Mucosa of rectum (tissue), 2 donors: ENCODE data around the gene SMC3.

Source experiments
- H3K27ac ChIP-seq, 2 donors: one replicate each; pipeline ENCODE4 v1.7.0; 2013; ENCODE audit warnings: inconsistent platforms in 2 of 2, low read depth in 2 of 2, low read length in 2 of 2
- H3K27me3 ChIP-seq, 2 donors: one replicate each; pipeline ENCODE4 v1.7.0; 2013; ENCODE audit warnings: low read length in 2 of 2; ENCODE audit not compliant: control insufficient read depth in 2 of 2, insufficient read depth in 2 of 2
- H3K36me3 ChIP-seq, 2 donors: one replicate each; pipeline ENCODE4 v1.7.0; 2013; ENCODE audit warnings: low read length in 2 of 2; ENCODE audit not compliant: control insufficient read depth in 2 of 2, insufficient read depth in 2 of 2
- H3K4me1 ChIP-seq, 2 donors: one replicate each; pipeline ENCODE4 v1.7.0; 2013; ENCODE audit warnings: low read length in 2 of 2, mild to moderate bottlenecking in 1 of 2; ENCODE audit not compliant: control insufficient read depth in 2 of 2, insufficient read depth in 2 of 2
- H3K4me3 ChIP-seq, 2 donors: one replicate each; pipeline ENCODE4 v1.7.0; 2013; ENCODE audit warnings: low read length in 2 of 2
- H3K9ac ChIP-seq, 2 donors: one replicate each; pipeline ENCODE4 v1.7.0; 2013; ENCODE audit warnings: low read length in 2 of 2, low read depth in 1 of 2, mild to moderate bottlenecking in 1 of 2
- H3K9me3 ChIP-seq, 2 donors: one replicate each; pipeline ENCODE4 v1.7.0; 2013; ENCODE audit warnings: low read length in 2 of 2; ENCODE audit not compliant: control insufficient read depth in 2 of 2
- donor health status: healthy.
- donor health status: Normal muscosa, but diverticular disease.

Gene SMC3

DNA sequence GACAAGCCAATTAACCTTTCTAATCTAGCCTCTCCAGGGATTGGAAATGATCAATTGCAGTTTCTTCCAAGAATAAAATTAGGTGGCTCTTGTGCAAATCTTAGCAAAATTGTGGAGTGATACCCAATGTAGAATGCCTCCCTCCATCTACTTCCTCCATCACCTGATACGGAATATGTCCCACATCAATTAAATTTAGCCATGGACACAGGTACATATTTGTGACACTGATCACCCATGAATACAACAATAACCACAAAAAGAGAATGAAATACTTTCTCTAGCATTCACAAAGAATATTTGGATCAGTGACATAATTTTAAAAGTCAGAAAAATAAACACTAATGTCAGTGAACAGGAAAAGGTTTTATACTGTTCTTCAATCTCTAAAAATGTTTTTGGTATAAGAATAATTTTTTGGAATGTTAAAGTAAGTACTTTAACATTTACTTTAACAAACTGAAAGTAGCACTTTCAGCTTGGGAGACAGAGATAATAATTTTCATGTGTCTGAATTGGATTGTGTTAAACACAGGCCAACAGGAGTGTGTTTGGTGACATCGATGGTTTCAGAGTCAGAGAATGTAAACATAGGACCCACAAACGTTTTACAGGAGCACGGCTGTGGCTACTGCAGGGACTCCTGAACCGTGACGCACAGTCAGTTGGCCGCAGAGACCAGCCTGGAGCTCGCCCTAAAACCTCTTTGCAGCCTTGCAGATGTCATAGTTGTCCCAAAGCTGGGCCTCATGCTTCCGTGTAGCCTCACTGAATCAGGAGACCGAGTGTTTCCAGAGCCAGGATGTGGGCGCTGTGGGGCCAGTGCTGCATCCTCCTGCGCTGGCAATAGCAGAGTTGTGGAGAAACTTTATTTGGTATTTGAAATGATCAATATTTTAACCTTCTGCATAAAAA lies 83.8 kb downstream of the SMC3 start:
- no peak overlapping the region for H3K4me3 ChIP-seq
- H3K27me3 ChIP-seq: peaks cover 23 to 30% of the 10 kb centered on the region in 2 donors
- no peaks in the 10 kb centered on the region for H3K9me3 ChIP-seq
- no peak overlapping the region for H3K27ac ChIP-seq
- H3K36me3 ChIP-seq: no peaks in the 10 kb centered on the region
- peaks cover 0 to 2% of the 10 kb centered on the region in 2 donors for H3K4me1 ChIP-seq
- H3K9ac ChIP-seq: no peak overlapping the region

DNA sequence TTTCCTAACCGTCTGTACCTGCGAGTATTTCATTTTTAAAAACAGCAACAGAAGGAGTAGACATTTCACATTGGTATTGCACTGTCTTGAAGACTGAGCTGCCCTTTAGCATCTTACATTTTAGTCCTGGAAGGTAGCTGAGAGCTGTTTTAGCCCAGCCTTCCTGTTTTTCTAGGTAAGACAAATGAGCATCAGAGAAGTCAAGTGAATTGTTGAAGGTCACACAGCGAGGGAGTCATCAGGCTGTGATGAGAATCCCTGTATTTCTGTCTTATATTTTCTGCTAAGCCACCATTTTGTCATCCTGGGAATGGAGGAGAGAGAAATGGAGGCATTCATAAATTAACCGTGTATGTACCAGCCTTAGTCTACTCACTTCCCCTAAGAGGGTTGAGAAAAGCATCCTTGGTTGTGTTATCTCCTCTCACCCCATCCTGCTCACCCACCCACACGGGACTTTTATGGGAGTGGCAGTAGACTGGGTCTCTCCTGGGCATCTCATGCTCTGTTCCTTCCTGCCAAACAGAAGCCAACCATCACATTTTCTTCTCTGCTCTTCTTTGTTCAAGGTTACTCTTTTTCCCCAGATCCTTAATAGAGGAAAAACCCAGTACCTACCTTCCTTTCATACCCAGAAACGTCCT lies 85.1 kb downstream of the SMC3 start:
- H3K4me1 ChIP-seq: peaks cover 0 to 2% of the 10 kb centered on the region in 2 donors
- H3K27ac ChIP-seq: no peak overlapping the region
- H3K9ac ChIP-seq: no peak overlapping the region
- peaks cover 21% of the 10 kb centered on the region in 2 donors for H3K27me3 ChIP-seq
- no peak overlapping the region for H3K4me3 ChIP-seq
- H3K9me3 ChIP-seq: no peaks in the 10 kb centered on the region
- no peaks in the 10 kb centered on the region for H3K36me3 ChIP-seq
